ENCODE data around the gene LY86.

- no peak for TF ChIP-seq CTCF (IDR thresholded peaks at IDR 0.05)
- TF ChIP-seq POLR2A (IDR thresholded peaks at IDR 0.05), result no peak
Measured at GRCh38 chr6:6654599-6655575, 66.4 kb downstream of the LY86 start.

All from upper lobe of left lung (tissue), 4 donors.